ENCODE data around the gene OR13C9.
"Not testable (repeated sequence)": the region's sequence is repeated elsewhere in the genome, so short reads cannot be mapped to it uniquely, and the experiment has no call there.

GRCh38 chr9:104625964-104626363 lies 8.0 kb upstream of the OR13C9 start:
- TF ChIP-seq SUZ12 (IDR thresholded peaks at IDR 0.05); FOXM1 (IDR thresholded peaks at IDR 0.05; ENCODE audit: borderline replicate concordance); BHLHE40 (IDR thresholded peaks at IDR 0.05; ENCODE audit: borderline replicate concordance); SP1 (IDR thresholded peaks at IDR 0.05); FOXK2 (IDR thresholded peaks at IDR 0.05); TARDBP (IDR thresholded peaks at IDR 0.05); ARNT (IDR thresholded peaks at IDR 0.05); ELF4 (IDR thresholded peaks at IDR 0.05): not testable (repeated sequence)
- TF ChIP-seq, protein P1, sequence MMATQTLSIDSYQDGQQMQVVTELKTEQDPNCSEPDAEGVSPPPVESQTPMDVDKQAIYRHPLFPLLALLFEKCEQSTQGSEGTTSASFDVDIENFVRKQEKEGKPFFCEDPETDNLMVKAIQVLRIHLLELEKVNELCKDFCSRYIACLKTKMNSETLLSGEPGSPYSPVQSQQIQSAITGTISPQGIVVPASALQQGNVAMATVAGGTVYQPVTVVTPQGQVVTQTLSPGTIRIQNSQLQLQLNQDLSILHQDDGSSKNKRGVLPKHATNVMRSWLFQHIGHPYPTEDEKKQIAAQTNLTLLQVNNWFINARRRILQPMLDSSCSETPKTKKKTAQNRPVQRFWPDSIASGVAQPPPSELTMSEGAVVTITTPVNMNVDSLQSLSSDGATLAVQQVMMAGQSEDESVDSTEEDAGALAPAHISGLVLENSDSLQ (IDR thresholded peaks at IDR 0.05), result not testable (repeated sequence)

All from HEK293T (cell line).